ENCODE measurements around the gene SH3RF3.
A peak's percentile ranks its signal among the peaks of the same experiment; 100 is the strongest.

Gene SH3RF3

GRCh38 chr2:109442715-109443319 lies 313.8 kb downstream of the SH3RF3 start:
- DNase-seq: no peak

GRCh38 chr2:109444916-109445315 lies 315.9 kb downstream of the SH3RF3 start:
- DNase-seq: no peak

- DNase-seq: no peak
Measured at GRCh38 chr2:109446278-109447131, 317.5 kb downstream of the SH3RF3 start.

- DNase-seq: peak; percentile 75
Measured at GRCh38 chr2:109447251-109447661, 318.3 kb downstream of the SH3RF3 start.

- peak; percentile 54 for DNase-seq
Measured at GRCh38 chr2:109447776-109448175, 318.8 kb downstream of the SH3RF3 start.

- no peak for DNase-seq
Measured at GRCh38 chr2:109448207-109448606, 319.2 kb downstream of the SH3RF3 start.

- DNase-seq: peak; percentile 79
Measured at GRCh38 chr2:109448946-109449788, 320.2 kb downstream of the SH3RF3 start.

- DNase-seq: peak; percentile 6
Measured at GRCh38 chr2:109450574-109451273, 321.7 kb downstream of the SH3RF3 start.

GRCh38 chr2:109451671-109452070 lies 322.7 kb downstream of the SH3RF3 start:
- DNase-seq: no peak

GRCh38 chr2:109452318-109453305 lies 323.6 kb downstream of the SH3RF3 start:
- DNase-seq: no peak

- no peak for DNase-seq
Measured at GRCh38 chr2:109453371-109453995, 324.5 kb downstream of the SH3RF3 start.

- DNase-seq: no peak
Measured at GRCh38 chr2:109454304-109454703, 325.3 kb downstream of the SH3RF3 start.

GRCh38 chr2:109454765-109455394 lies 325.9 kb downstream of the SH3RF3 start:
- DNase-seq: no peak

- no peak for DNase-seq
Measured at GRCh38 chr2:109455731-109456691, 327.0 kb downstream of the SH3RF3 start.

- DNase-seq: no peak
Measured at GRCh38 chr2:109456776-109457175, 327.8 kb downstream of the SH3RF3 start.

- DNase-seq: no peak
Measured at GRCh38 chr2:109457366-109457765, 328.4 kb downstream of the SH3RF3 start.

GRCh38 chr2:109457794-109458193 lies 328.8 kb downstream of the SH3RF3 start:
- DNase-seq: peak; percentile 11

GRCh38 chr2:109458512-109458911 lies 329.5 kb downstream of the SH3RF3 start:
- DNase-seq: no peak

- no peak for DNase-seq
Measured at GRCh38 chr2:109459485-109459884, 330.5 kb downstream of the SH3RF3 start.

Measured in DMS 273 treated with DMSO at 0.1 percent for 48 hours (cell line).